ENCODE measurements around the gene APLNR. TPM values are rescaled to one million over a fixed set of nuclear protein-coding genes. Genes with fewer than 3 reads are reported as not detected.

Gene APLNR
- total RNA-seq, 2 experiments from 2014 or later: not detected

GRCh38 chr11:57254631-57255030 lies 17.6 kb upstream of the APLNR start:
- ChIA-PET POLR2A (no interaction called here), CTCF (no interaction called here)

GRCh38 chr11:57251491-57252104 lies 14.5 kb upstream of the APLNR start:
- POLR2A ChIA-PET: no interaction called here
- CTCF ChIA-PET: no interaction called here

- CTCF ChIA-PET: interaction anchor here (2.0 kb wide), 1 partner anchor 24 kb away, joined by 7 read pairs; no protein-coding TSS in a partner anchor
- POLR2A ChIA-PET: no interaction called here
These were observed 14.0 kb upstream of the APLNR start for GRCh38 chr11:57251037-57251436.

- ChIA-PET CTCF (interaction anchor here (0.6 to 2.0 kb wide), 8 partner anchors 25 to 542 kb away, joined by 3 to 7 read pairs (median 4); no protein-coding TSS in a partner anchor), POLR2A (interaction anchor here (0.6 to 0.7 kb wide), 2 partner anchors 175 to 247 kb away, joined by 5 to 9 read pairs; no protein-coding TSS in a partner anchor)
These were observed 12.6 kb upstream of the APLNR start for GRCh38 chr11:57249384-57250319.

- CTCF ChIA-PET: interaction anchor here (0.6 to 2.0 kb wide), 7 partner anchors 26 to 408 kb away, joined by 3 to 7 read pairs (median 4); no protein-coding TSS in a partner anchor
- POLR2A ChIA-PET: no interaction called here
These were observed 11.8 kb upstream of the APLNR start for GRCh38 chr11:57248780-57249383.

GRCh38 chr11:57244911-57245310 lies 7.9 kb upstream of the APLNR start:
- ChIA-PET CTCF (no interaction called here), POLR2A (no interaction called here)

- POLR2A ChIA-PET: no interaction called here
These were observed 4.4 kb upstream of the APLNR start for GRCh38 chr11:57241353-57241972.

GRCh38 chr11:57240757-57241156 lies 3.7 kb upstream of the APLNR start:
- ChIA-PET CTCF (no interaction called here), POLR2A (no interaction called here)

More at GRCh38 chr11:57241353-57241972, 4.4 kb upstream of the APLNR start:
- CTCF ChIA-PET: no interaction called here

- ChIA-PET POLR2A (no interaction called here), CTCF (no interaction called here)
These were observed 3.0 kb upstream of the APLNR start for GRCh38 chr11:57240007-57240406.

- ChIA-PET POLR2A (no interaction called here), CTCF (no interaction called here)
These were observed 2.3 kb upstream of the APLNR start for GRCh38 chr11:57239348-57239747.

- POLR2A ChIA-PET: no interaction called here
- CTCF ChIA-PET: no interaction called here
These were observed 1.0 kb downstream of the APLNR start for GRCh38 chr11:57235761-57236703.

GRCh38 chr11:57233702-57234101 lies 3.3 kb downstream of the APLNR start:
- POLR2A ChIA-PET: no interaction called here
- CTCF ChIA-PET: no interaction called here

- CTCF ChIA-PET: no interaction called here
- POLR2A ChIA-PET: no interaction called here
These were observed 5.4 kb downstream of the APLNR start for GRCh38 chr11:57231539-57232253.

GRCh38 chr11:57230791-57231538 lies 6.1 kb downstream of the APLNR start:
- CTCF ChIA-PET: no interaction called here
- POLR2A ChIA-PET: no interaction called here

- POLR2A ChIA-PET: no interaction called here
These were observed 6.7 kb downstream of the APLNR start for GRCh38 chr11:57230316-57230715.

GRCh38 chr11:57228600-57228999 lies 8.4 kb downstream of the APLNR start:
- ChIA-PET CTCF (no interaction called here), POLR2A (no interaction called here)

More at GRCh38 chr11:57230316-57230715, 6.7 kb downstream of the APLNR start:
- CTCF ChIA-PET: interaction anchor here (0.7 kb wide), 1 partner anchor 54 kb away, joined by 3 read pairs; no protein-coding TSS in a partner anchor

GRCh38 chr11:57224537-57224936 lies 12.5 kb downstream of the APLNR start:
- POLR2A ChIA-PET: no interaction called here

GRCh38 chr11:57224128-57224527 lies 12.9 kb downstream of the APLNR start:
- CTCF ChIA-PET: no interaction called here
- POLR2A ChIA-PET: no interaction called here

More at GRCh38 chr11:57224537-57224936, 12.5 kb downstream of the APLNR start:
- CTCF ChIA-PET: no interaction called here

Data from activated CD8-positive, alpha-beta memory T cell treated with anti-CD3 and anti-CD28 coated beads for 36 hours (primary cell).